Immature natural killer cell (primary cell): Measurements from ENCODE around the gene XCR1. TPM values are rescaled to one million over a fixed set of nuclear protein-coding genes. Genes with fewer than 3 reads are reported as not detected.

Experiments used
- DNase-seq, 3 donors: peaks; one replicate each; pipeline ENCODE4 v3.0.0; 2022; ENCODE audit warnings: mixed read lengths in 1 of 3
- H3K27ac Mint-ChIP-seq, 6 donors: one replicate each; pipeline ENCODE4 v1.8.0; 2020; ENCODE audit warnings: mixed read lengths in 6 of 6, mild to moderate bottlenecking in 5 of 6, inconsistent platforms in 4 of 6, moderate library complexity in 3 of 6
- H3K27me3 Mint-ChIP-seq, 3 donors: one replicate each; pipeline ENCODE4 v1.8.0; 2020 to 2021; ENCODE audit warnings: low read depth in 3 of 3, mild to moderate bottlenecking in 3 of 3, mixed read lengths in 3 of 3, moderate library complexity in 3 of 3, inconsistent platforms in 1 of 3
- H3K36me3 Mint-ChIP-seq, 3 donors: one replicate each; pipeline ENCODE4 v1.8.0; 2020; ENCODE audit warnings: mixed read lengths in 3 of 3, inconsistent platforms in 2 of 3, mild to moderate bottlenecking in 2 of 3
- H3K4me1 Mint-ChIP-seq, 2 donors: one replicate each; pipeline ENCODE4 v1.8.0; 2020; ENCODE audit warnings: inconsistent platforms in 2 of 2, mild to moderate bottlenecking in 2 of 2, mixed read lengths in 2 of 2, moderate library complexity in 1 of 2
- H3K4me3 Mint-ChIP-seq, 5 donors: one replicate each; pipeline ENCODE4 v1.8.0; 2020; ENCODE audit warnings: mild to moderate bottlenecking in 5 of 5, mixed read lengths in 5 of 5, inconsistent platforms in 3 of 5, moderate library complexity in 3 of 5
- H3K9me3 Mint-ChIP-seq, 6 donors: one replicate each; pipeline ENCODE4 v1.8.0; 2020; ENCODE audit warnings: mild to moderate bottlenecking in 6 of 6, mixed read lengths in 6 of 6, inconsistent platforms in 4 of 6, moderate library complexity in 3 of 6
- polyA plus RNA-seq, 3 donors: library from polyadenylated mRNA; unstranded; fragments of 300-500 nt; fragmentation: Illumina TruSeq; gene quantifications; one replicate each; pipeline ENCODE4 v1.2.3, GENCODE V29; 2021

The XCR1 gene
- polyA plus RNA-seq: under 1 TPM in 2 of 3 donors, not detected in 1; 0.04 to 0.26 TPM

GRCh38 chr3:46027021-46027705 is at the start of gene XCR1:
TSS of gene XCR1 (minus strand) at chr3:46027483. CDS start at chr3:46021947, 5,536 bp downstream.
- no peaks in the 10 kb centered on the region for H3K4me1 Mint-ChIP-seq
- no peak for DNase-seq
- H3K27ac Mint-ChIP-seq: no peak within 1 kb of the TSS
- peaks cover 0 to 5% (median 0%) of the 10 kb centered on the region in 6 donors for H3K9me3 Mint-ChIP-seq
- peaks cover 0 to 7% (median 3%) of the 10 kb centered on the region in 3 donors for H3K27me3 Mint-ChIP-seq
- H3K36me3 Mint-ChIP-seq: peaks cover 0 to 3% (median 0%) of the 10 kb centered on the region in 3 donors
- no peak within 1 kb of the TSS for H3K4me3 Mint-ChIP-seq

- Mint-ChIP-seq H3K4me3 (no peak overlapping the region), H3K36me3 (peaks cover 0 to 5% (median 0%) of the 10 kb centered on the region in 3 donors), H3K4me1 (peaks cover 9 to 11% of the 10 kb centered on the region in 2 donors), H3K9me3 (peaks cover 0 to 2% (median 0%) of the 10 kb centered on the region in 6 donors), H3K27ac (no peak overlapping the region), H3K27me3 (no peaks in the 10 kb centered on the region)
- peak in 1 of 3 donors; percentile 12 for DNase-seq
Observed at GRCh38 chr3:46076606-46077005, 49.3 kb upstream of the XCR1 start.

- no peak overlapping the region for H3K27ac Mint-ChIP-seq
- peaks cover 0 to 9% (median 3%) of the 10 kb centered on the region in 6 donors for H3K9me3 Mint-ChIP-seq
- DNase-seq: no peak
- H3K4me1 Mint-ChIP-seq: peaks cover 16 to 18% of the 10 kb centered on the region in 2 donors
- H3K27me3 Mint-ChIP-seq: peaks cover 0 to 2% (median 0%) of the 10 kb centered on the region in 3 donors
- peaks cover 0 to 8% (median 2%) of the 10 kb centered on the region in 3 donors for H3K36me3 Mint-ChIP-seq
- H3K4me3 Mint-ChIP-seq: no peak overlapping the region
Observed at GRCh38 chr3:46075816-46076215, 48.5 kb upstream of the XCR1 start.

GRCh38 chr3:46071222-46071858 is 44.1 kb upstream of the XCR1 start:
- Mint-ChIP-seq H3K36me3 (peaks cover 0 to 10% (median 3%) of the 10 kb centered on the region in 3 donors), H3K27me3 (peaks cover 0 to 3% (median 0%) of the 10 kb centered on the region in 3 donors), H3K4me1 (peaks cover 51 to 54% of the 10 kb centered on the region in 2 donors), H3K9me3 (peaks cover 0 to 11% (median 4%) of the 10 kb centered on the region in 6 donors), H3K27ac (peak overlapping the region in 5 of 6 donors; percentile 53 to 90 (median 64)), H3K4me3 (peak overlapping the region; percentile 36 to 65 (median 53))
- DNase-seq: no peak

GRCh38 chr3:46070595-46071093 is 43.4 kb upstream of the XCR1 start:
- Mint-ChIP-seq H3K27me3 (peaks cover 0 to 5% (median 0%) of the 10 kb centered on the region in 3 donors), H3K36me3 (peaks cover 0 to 10% (median 3%) of the 10 kb centered on the region in 3 donors), H3K4me1 (peaks cover 54 to 56% of the 10 kb centered on the region in 2 donors), H3K27ac (peak overlapping the region in 5 of 6 donors; percentile 29 to 90 (median 64)), H3K9me3 (peaks cover 0 to 11% (median 4%) of the 10 kb centered on the region in 6 donors), H3K4me3 (peak overlapping the region; percentile 36 to 56 (median 49))
- DNase-seq: peak in 1 of 3 donors; percentile 14

- Mint-ChIP-seq H3K9me3 (peaks cover 0 to 11% (median 4%) of the 10 kb centered on the region in 6 donors), H3K36me3 (peaks cover 0 to 10% (median 5%) of the 10 kb centered on the region in 3 donors), H3K4me1 (peaks cover 61 to 65% of the 10 kb centered on the region in 2 donors), H3K27ac (peak overlapping the region; percentile 52 to 94 (median 91)), H3K27me3 (peaks cover 0 to 8% (median 0%) of the 10 kb centered on the region in 3 donors), H3K4me3 (peak overlapping the region; percentile 48 to 79 (median 67))
- DNase-seq: peak in 2 of 3 donors; percentile 25 to 38
Observed at GRCh38 chr3:46068501-46068900, 41.2 kb upstream of the XCR1 start.

- no peak for DNase-seq
- Mint-ChIP-seq H3K9me3 (peaks cover 0 to 11% (median 4%) of the 10 kb centered on the region in 6 donors), H3K27me3 (peaks cover 0 to 9% (median 2%) of the 10 kb centered on the region in 3 donors), H3K4me3 (peak overlapping the region in 4 of 5 donors; percentile 21 to 79 (median 34)), H3K27ac (peak overlapping the region; percentile 52 to 94 (median 80)), H3K4me1 (peaks cover 61 to 64% of the 10 kb centered on the region in 2 donors), H3K36me3 (peaks cover 0 to 6% (median 5%) of the 10 kb centered on the region in 3 donors)
Observed at GRCh38 chr3:46067401-46067800, 40.1 kb upstream of the XCR1 start.

- peaks cover 53 to 54% of the 10 kb centered on the region in 2 donors for H3K4me1 Mint-ChIP-seq
- no peak overlapping the region for H3K4me3 Mint-ChIP-seq
- H3K27me3 Mint-ChIP-seq: peaks cover 0 to 8% (median 2%) of the 10 kb centered on the region in 3 donors
- H3K36me3 Mint-ChIP-seq: peaks cover 0 to 4% (median 2%) of the 10 kb centered on the region in 3 donors
- peaks cover 0 to 2% (median under 1%) of the 10 kb centered on the region in 6 donors for H3K9me3 Mint-ChIP-seq
- no peak for DNase-seq
- peak overlapping the region in 3 of 6 donors; percentile 54 to 70 (median 63) for H3K27ac Mint-ChIP-seq
Observed at GRCh38 chr3:46065750-46066256, 38.5 kb upstream of the XCR1 start.

GRCh38 chr3:46065294-46065705 is 38.0 kb upstream of the XCR1 start:
- Mint-ChIP-seq H3K27me3 (peaks cover 0 to 7% (median 2%) of the 10 kb centered on the region in 3 donors), H3K4me1 (peaks cover 48 to 49% of the 10 kb centered on the region in 2 donors), H3K27ac (peak overlapping the region in 4 of 6 donors; percentile 16 to 70 (median 58)), H3K36me3 (peaks cover 0 to 3% (median 0%) of the 10 kb centered on the region in 3 donors), H3K9me3 (no peaks in the 10 kb centered on the region), H3K4me3 (no peak overlapping the region)
- peak; percentile 57 to 62 (median 60) for DNase-seq

GRCh38 chr3:46062679-46063078 is 35.4 kb upstream of the XCR1 start:
- Mint-ChIP-seq H3K36me3 (peaks cover 0 to 3% (median 0%) of the 10 kb centered on the region in 3 donors), H3K4me3 (no peak overlapping the region), H3K9me3 (no peaks in the 10 kb centered on the region), H3K27ac (peak overlapping the region in 1 of 6 donors; percentile 33), H3K27me3 (peaks cover 0 to 7% (median 2%) of the 10 kb centered on the region in 3 donors), H3K4me1 (peaks cover 21 to 23% of the 10 kb centered on the region in 2 donors)
- no peak for DNase-seq

GRCh38 chr3:46061887-46062286 is 34.6 kb upstream of the XCR1 start:
- Mint-ChIP-seq H3K27ac (no peak overlapping the region), H3K27me3 (peaks cover 0 to 7% (median 3%) of the 10 kb centered on the region in 3 donors), H3K4me1 (peaks cover 13 to 15% of the 10 kb centered on the region in 2 donors), H3K4me3 (no peak overlapping the region), H3K9me3 (no peaks in the 10 kb centered on the region), H3K36me3 (peaks cover 0 to 3% (median 0%) of the 10 kb centered on the region in 3 donors)
- DNase-seq: no peak

- Mint-ChIP-seq H3K27ac (no peak overlapping the region), H3K4me1 (peaks cover 11% of the 10 kb centered on the region in 2 donors), H3K9me3 (no peaks in the 10 kb centered on the region), H3K27me3 (peaks cover 0 to 6% (median 3%) of the 10 kb centered on the region in 3 donors), H3K36me3 (peaks cover 0 to 3% (median 0%) of the 10 kb centered on the region in 3 donors), H3K4me3 (no peak overlapping the region)
- no peak for DNase-seq
Observed at GRCh38 chr3:46061108-46061720, 33.9 kb upstream of the XCR1 start.

GRCh38 chr3:46060551-46060950 is 33.3 kb upstream of the XCR1 start:
- H3K36me3 Mint-ChIP-seq: peaks cover 0 to 3% (median 0%) of the 10 kb centered on the region in 3 donors
- H3K27ac Mint-ChIP-seq: no peak overlapping the region
- peaks cover 7 to 8% of the 10 kb centered on the region in 2 donors for H3K4me1 Mint-ChIP-seq
- peaks cover 0 to under 1% (median 0%) of the 10 kb centered on the region in 6 donors for H3K9me3 Mint-ChIP-seq
- no peak overlapping the region for H3K4me3 Mint-ChIP-seq
- no peak for DNase-seq
- peaks cover 0 to 4% (median 3%) of the 10 kb centered on the region in 3 donors for H3K27me3 Mint-ChIP-seq
